MM.1S (cell line): ENCODE results near the gene MYADML2.
A peak's percentile ranks its signal among the peaks of the same experiment; 100 is the strongest.

ENCODE experiments used
- DNase-seq: peaks from one replicate; pipeline ENCODE4 v3.0.0-alpha.2; 2015
- H2AFZ ChIP-seq: fragments of 300-600 bp; sonication (generic); 2 replicates; pipeline ENCODE4 v1.6.0; 2016; ENCODE audit warnings: antibody characterized with exemption, low read length
- H3F3A ChIP-seq: fragments of 300-600 bp; sonication (generic); 2 replicates; pipeline ENCODE4 v1.6.1; 2016; ENCODE audit warnings: mild to moderate bottlenecking, antibody characterized with exemption, low read length, moderate library complexity, mixed read lengths; ENCODE audit not compliant: insufficient read depth
- H3K27ac ChIP-seq: fragments of 300-600 bp; sonication (generic); 2 replicates; pipeline ENCODE4 v1.5.1; 2016; ENCODE audit warnings: mild to moderate bottlenecking, low read length
- H3K27me3 ChIP-seq: fragments of 300-600 bp; sonication (generic); replicated peaks from 2 replicates; pipeline ENCODE4 v1.6.0; 2016; ENCODE audit warnings: low read length; ENCODE audit not compliant: insufficient read depth
- H3K36me3 ChIP-seq: fragments of 300-600 bp; sonication (generic); replicated peaks from 2 replicates; pipeline ENCODE4 v1.6.1; 2016; ENCODE audit warnings: mild to moderate bottlenecking, low read length, mixed read lengths; ENCODE audit not compliant: insufficient read depth
- H3K4me1 ChIP-seq: fragments of 300-600 bp; sonication (generic); 2 replicates; pipeline ENCODE4 v1.6.1; 2016; ENCODE audit warnings: low read length, mixed read lengths
- H3K4me2 ChIP-seq: fragments of 300-600 bp; sonication (generic); 2 replicates; pipeline ENCODE4 v1.6.0; 2016; ENCODE audit warnings: low read depth, low read length
- H3K4me3 ChIP-seq: fragments of 300-600 bp; sonication (generic); 2 replicates; pipeline ENCODE4 v1.5.1; 2016; ENCODE audit warnings: low read length, mixed read lengths
- H3K79me2 ChIP-seq: fragments of 300-600 bp; sonication (generic); 2 replicates; pipeline ENCODE4 v1.6.1; 2016; ENCODE audit warnings: mixed run types, low read length, mixed read lengths
- H3K9ac ChIP-seq: fragments of 300-600 bp; sonication (generic); 2 replicates; pipeline ENCODE4 v1.6.1; 2016; ENCODE audit warnings: low read length, mixed read lengths
- H3K9me2 ChIP-seq: fragments of 300-600 bp; sonication (generic); replicated peaks from 2 replicates; pipeline ENCODE4 v1.6.1; 2016; ENCODE audit warnings: mild to moderate bottlenecking, low read length, mixed read lengths; ENCODE audit not compliant: insufficient read depth
- H3K9me3 ChIP-seq: fragments of 300-600 bp; sonication (generic); replicated peaks from 2 replicates; pipeline ENCODE4 v1.6.1; 2016; ENCODE audit warnings: mild to moderate bottlenecking, low read length, mixed read lengths; ENCODE audit not compliant: insufficient read depth
- H4K20me1 ChIP-seq: fragments of 300-600 bp; sonication (generic); 2 replicates; pipeline ENCODE4 v1.6.1; 2016; ENCODE audit warnings: mild to moderate bottlenecking, low read length, moderate library complexity, mixed read lengths; ENCODE audit not compliant: insufficient read depth
- CTCF ChIP-seq: fragments of 300-600 bp; sonication (generic); IDR thresholded peaks from 2 replicates; pipeline ENCODE4 v1.5.1; 2016; ENCODE audit warnings: antibody characterized with exemption, low read length, mixed read lengths
- EZH2 ChIP-seq: fragments of 300-600 bp; sonication (generic); optimal IDR thresholded peaks from 2 replicates; pipeline ENCODE3; 2017; ENCODE audit warnings: low read depth, mild to moderate bottlenecking, antibody characterized with exemption, low read length, mixed read lengths
- EZH2phosphoT487 ChIP-seq: fragments of 300-600 bp; sonication (generic); IDR thresholded peaks from 2 replicates; pipeline ENCODE4 v1.6.1; 2018; ENCODE audit warnings: antibody characterized with exemption, low read length

MYADML2 gene

DNA sequence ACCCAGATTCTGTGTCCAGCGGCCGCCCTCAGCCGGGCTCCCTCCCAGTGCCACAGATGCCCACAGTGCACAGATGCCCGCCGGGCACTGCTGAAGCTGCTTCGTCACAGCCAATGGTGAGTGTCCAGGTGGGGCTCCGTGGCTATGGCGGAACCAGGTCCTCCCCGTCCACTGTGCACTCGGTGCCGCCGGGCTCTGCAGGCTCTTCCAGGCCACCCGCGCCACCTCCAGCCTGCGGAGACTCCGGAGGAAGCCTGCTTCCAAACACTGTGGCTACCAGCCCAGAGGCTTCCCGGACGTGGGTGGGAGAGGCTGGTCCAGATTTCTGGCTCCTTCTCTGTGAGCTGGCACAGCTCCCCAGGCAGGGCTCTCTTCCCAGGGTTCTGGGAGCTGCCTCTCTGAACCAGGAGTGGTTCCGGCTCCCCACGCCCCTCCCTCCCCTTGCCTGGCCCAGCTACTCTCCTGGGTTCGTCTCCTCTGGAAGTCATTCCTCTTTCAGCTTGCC lies 7.1 kb downstream of the MYADML2 start:
- TF ChIP-seq EZH2phosphoT487 (no peak), CTCF (no peak), EZH2 (no peak)
- H3K4me3 ChIP-seq: no peak overlapping the region
- no peak for DNase-seq
- H3F3A ChIP-seq: no peaks in the 10 kb centered on the region
- no peaks in the 10 kb centered on the region for H3K36me3 ChIP-seq
- H3K79me2 ChIP-seq: peaks cover 12% of the 10 kb centered on the region
- H3K4me1 ChIP-seq: no peaks in the 10 kb centered on the region
- H2AFZ ChIP-seq: no peak overlapping the region
- H3K27me3 ChIP-seq: peaks cover 33% of the 10 kb centered on the region
- no peak overlapping the region for H3K4me2 ChIP-seq
- H3K9me2 ChIP-seq: no peaks in the 10 kb centered on the region
- H3K27ac ChIP-seq: no peak overlapping the region
- no peaks in the 10 kb centered on the region for H3K9me3 ChIP-seq
- no peak overlapping the region for H3K9ac ChIP-seq
- no peaks in the 10 kb centered on the region for H4K20me1 ChIP-seq

DNA sequence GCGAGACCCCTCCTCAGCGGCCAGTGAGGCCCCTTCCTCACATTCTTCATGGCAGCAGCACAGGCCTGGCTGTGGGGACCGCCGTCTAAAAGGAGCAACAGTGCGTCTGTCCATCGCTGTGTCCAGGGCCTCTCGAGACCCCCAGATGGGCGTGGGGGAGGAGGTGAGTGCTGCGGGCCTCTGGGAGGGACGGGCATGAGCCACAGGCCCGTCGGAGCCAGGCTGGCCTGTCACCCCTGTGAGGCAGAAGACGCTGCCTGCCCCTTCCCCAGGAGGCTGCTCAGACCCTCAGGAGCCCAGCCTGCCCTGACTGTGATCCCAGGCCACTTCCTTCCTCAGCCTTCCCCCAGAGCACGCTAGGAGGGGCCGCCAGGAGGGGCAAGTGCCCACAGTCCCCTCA lies 7.8 kb downstream of the MYADML2 start:
- no peaks in the 10 kb centered on the region for H3K9me3 ChIP-seq
- H3K27ac ChIP-seq: no peak overlapping the region
- H3K4me1 ChIP-seq: no peaks in the 10 kb centered on the region
- H4K20me1 ChIP-seq: no peaks in the 10 kb centered on the region
- peaks cover 33% of the 10 kb centered on the region for H3K27me3 ChIP-seq
- no peak for DNase-seq
- no peaks in the 10 kb centered on the region for H3K9me2 ChIP-seq
- H3K79me2 ChIP-seq: peaks cover 12% of the 10 kb centered on the region
- no peak for TF ChIP-seq EZH2phosphoT487
- TF ChIP-seq CTCF: no peak
- TF ChIP-seq EZH2: no peak
- H3K36me3 ChIP-seq: no peaks in the 10 kb centered on the region
- H3K9ac ChIP-seq: no peak overlapping the region
- no peak overlapping the region for H3K4me3 ChIP-seq
- no peak overlapping the region for H3K4me2 ChIP-seq
- no peaks in the 10 kb centered on the region for H3F3A ChIP-seq
- no peak overlapping the region for H2AFZ ChIP-seq

GRCh38 chr17:81935709-81936084 lies 11.3 kb downstream of the MYADML2 start:
- Histone ChIP-seq H3K36me3 (no peaks in the 10 kb centered on the region), H3K4me3 (no peak overlapping the region), H3K4me2 (peak overlapping the region; percentile 18; the same call in 1 of the 2 replicates)

More at GRCh38 chr17:81935709-81936084, 11.3 kb downstream of the MYADML2 start:
- Histone ChIP-seq H3K9me2 (no peaks in the 10 kb centered on the region), H4K20me1 (no peaks in the 10 kb centered on the region), H3K9me3 (no peaks in the 10 kb centered on the region), H3K79me2 (peaks cover 12% of the 10 kb centered on the region), H3K27me3 (peaks cover 25% of the 10 kb centered on the region), H3K9ac (no peak overlapping the region), H3K4me1 (no peaks in the 10 kb centered on the region), H2AFZ (no peak overlapping the region), H3F3A (no peaks in the 10 kb centered on the region), H3K27ac (no peak overlapping the region)
- no peak for DNase-seq
- TF ChIP-seq CTCF (no peak), EZH2 (no peak), EZH2phosphoT487 (no peak)
